Stomach (tissue), 4 donors: Measurements from ENCODE around the gene TTC3.

Experiments used
- CTCF ChIP-seq, 7 experiments: fragments of 450-650 bp in 4 of 7; fragments of 200-600 bp in 3 of 7; sonication (generic) in 3 of 7; IDR thresholded peaks; one replicate each; pipeline ENCODE4 v1.5.1; 2016 to 2019; ENCODE audit warnings: antibody characterized with exemption in 7 of 7, control low read depth in 2 of 7, mild to moderate bottlenecking in 1 of 7
- EP300 ChIP-seq: sonication (generic); formaldehyde crosslinking; IDR thresholded peaks from one replicate; pipeline ENCODE4 v1.6.1; 2017; ENCODE audit warnings: antibody characterized with exemption
- POLR2A ChIP-seq, 4 donors: fragments of 450-650 bp; IDR thresholded peaks; one replicate each; pipeline ENCODE4 v1.6.1; 2016; ENCODE audit warnings: antibody characterized with exemption in 4 of 4, control low read depth in 2 of 4, mild to moderate bottlenecking in 1 of 4, moderate library complexity in 1 of 4
- POLR2AphosphoS5 ChIP-seq, 3 donors: sonication (generic); formaldehyde crosslinking; IDR thresholded peaks; one replicate each; pipeline ENCODE4 v1.6.1; 2016; ENCODE audit warnings: antibody characterized with exemption in 3 of 3

- TF ChIP-seq CTCF (IDR thresholded peaks at IDR 0.05) (no peak), POLR2A (IDR thresholded peaks at IDR 0.05) (no peak), POLR2AphosphoS5 (IDR thresholded peaks at IDR 0.05) (no peak), EP300 (no peak)
Measured at GRCh38 chr21:37065561-37066177, 7.4 kb upstream of the TTC3 start.
